Skeletal muscle tissue (tissue), 4 donors: Measurements from ENCODE around the gene TMEM45B. TPM values are rescaled to one million over a fixed set of nuclear protein-coding genes. Genes with fewer than 3 reads are reported as not detected.
"Not testable (repeated sequence)": the region's sequence is repeated elsewhere in the genome, so short reads cannot be mapped to it uniquely, and the experiment has no call there.

ENCODE experiments used
- H3K27ac ChIP-seq: one replicate; pipeline ENCODE4 v1.7.0; 2013; ENCODE audit warnings: mild to moderate bottlenecking, low read depth, low read length, inconsistent platforms
- H3K27me3 ChIP-seq, 3 donors: one replicate each; pipeline ENCODE4 v1.7.0; 2013; ENCODE audit warnings: low read length in 3 of 3; ENCODE audit not compliant: control insufficient read depth in 3 of 3, insufficient read depth in 3 of 3
- H3K36me3 ChIP-seq, 3 donors: one replicate each; pipeline ENCODE4 v1.7.0; 2013; ENCODE audit warnings: low read length in 3 of 3; ENCODE audit not compliant: control insufficient read depth in 3 of 3, insufficient read depth in 3 of 3
- H3K4me1 ChIP-seq, 3 donors: one replicate each; pipeline ENCODE4 v1.7.0; 2013; ENCODE audit warnings: low read length in 3 of 3, mild to moderate bottlenecking in 3 of 3; ENCODE audit not compliant: control insufficient read depth in 3 of 3, insufficient read depth in 3 of 3
- H3K4me3 ChIP-seq, 3 donors: one replicate each; pipeline ENCODE4 v1.7.0; 2013; ENCODE audit warnings: low read length in 3 of 3
- H3K9ac ChIP-seq, 3 donors: one replicate each; pipeline ENCODE4 v1.7.0; 2013; ENCODE audit warnings: low read length in 3 of 3, mild to moderate bottlenecking in 3 of 3, moderate library complexity in 2 of 3, low read depth in 1 of 3
- H3K9me3 ChIP-seq, 3 donors: one replicate each; pipeline ENCODE4 v1.7.0; 2013; ENCODE audit warnings: low read length in 3 of 3; ENCODE audit not compliant: control insufficient read depth in 3 of 3
- total RNA-seq: library from RNA; depleted of rRNA; stranded (reverse); fragments of >200 nt; gene quantifications from one replicate; pipeline ENCODE4 v1.2.3, GENCODE V29; 2014
- donor health status: Osteomylitis.

TMEM45B gene
- total RNA-seq, 1 donor from 2014 or later: not detected

GRCh38 chr11:129846508-129847335 lies 31.1 kb downstream of the TMEM45B start:
- Histone ChIP-seq H3K9ac (no peak overlapping the region), H3K27me3 (peaks cover 0 to 5% (median 0%) of the 10 kb centered on the region in 3 donors), H3K4me3 (no peak overlapping the region), H3K4me1 (no peaks in the 10 kb centered on the region), H3K9me3 (no peaks in the 10 kb centered on the region), H3K27ac (no peak overlapping the region), H3K36me3 (no peaks in the 10 kb centered on the region)

GRCh38 chr11:129847361-129847760 lies 31.7 kb downstream of the TMEM45B start:
- not testable (repeated sequence) for H3K4me1 ChIP-seq, H3K9ac ChIP-seq, H3K4me3 ChIP-seq, H3K9me3 ChIP-seq, H3K27ac ChIP-seq, H3K36me3 ChIP-seq, H3K27me3 ChIP-seq

GRCh38 chr11:129849447-129850130 lies 33.9 kb downstream of the TMEM45B start:
- peaks cover 0 to 2% (median 0%) of the 10 kb centered on the region in 3 donors for H3K27me3 ChIP-seq
- no peak overlapping the region for H3K9ac ChIP-seq
- H3K4me1 ChIP-seq: peaks cover 6 to 13% (median 7%) of the 10 kb centered on the region in 3 donors
- no peaks in the 10 kb centered on the region for H3K36me3 ChIP-seq
- no peak overlapping the region for H3K27ac ChIP-seq
- H3K4me3 ChIP-seq: no peak overlapping the region
- no peaks in the 10 kb centered on the region for H3K9me3 ChIP-seq

- Histone ChIP-seq H3K4me3 (no peak overlapping the region), H3K9me3 (no peaks in the 10 kb centered on the region)
These were observed 36.6 kb downstream of the TMEM45B start for GRCh38 chr11:129852125-129852740.

GRCh38 chr11:129853518-129854231 lies 38.0 kb downstream of the TMEM45B start:
- H3K27ac ChIP-seq: no peak overlapping the region
- H3K27me3 ChIP-seq: peaks cover 0 to 2% (median 0%) of the 10 kb centered on the region in 3 donors
- peaks cover 6 to 13% (median 7%) of the 10 kb centered on the region in 3 donors for H3K4me1 ChIP-seq
- no peak overlapping the region for H3K9ac ChIP-seq
- H3K9me3 ChIP-seq: no peaks in the 10 kb centered on the region
- H3K36me3 ChIP-seq: peaks cover 0 to 3% (median 0%) of the 10 kb centered on the region in 3 donors
- H3K4me3 ChIP-seq: no peak overlapping the region

More at GRCh38 chr11:129852125-129852740, 36.6 kb downstream of the TMEM45B start:
- H3K9ac ChIP-seq: no peak overlapping the region
- H3K27ac ChIP-seq: no peak overlapping the region
- H3K27me3 ChIP-seq: peaks cover 0 to 2% (median 0%) of the 10 kb centered on the region in 3 donors
- no peaks in the 10 kb centered on the region for H3K36me3 ChIP-seq
- peaks cover 6 to 13% (median 7%) of the 10 kb centered on the region in 3 donors for H3K4me1 ChIP-seq

- peaks cover 0 to 2% (median 0%) of the 10 kb centered on the region in 3 donors for H3K27me3 ChIP-seq
- no peak overlapping the region for H3K9ac ChIP-seq
- no peak overlapping the region for H3K4me3 ChIP-seq
- no peaks in the 10 kb centered on the region for H3K9me3 ChIP-seq
- H3K4me1 ChIP-seq: peaks cover 6 to 13% (median 7%) of the 10 kb centered on the region in 3 donors
- peaks cover 0 to 4% (median 0%) of the 10 kb centered on the region in 3 donors for H3K36me3 ChIP-seq
- H3K27ac ChIP-seq: no peak overlapping the region
These were observed 38.7 kb downstream of the TMEM45B start for GRCh38 chr11:129854232-129854805.

- H3K9me3 ChIP-seq: no peaks in the 10 kb centered on the region
- H3K4me3 ChIP-seq: no peak overlapping the region
- peaks cover 4 to 7% (median 5%) of the 10 kb centered on the region in 3 donors for H3K36me3 ChIP-seq
- H3K27ac ChIP-seq: no peak overlapping the region
- H3K9ac ChIP-seq: no peak overlapping the region
- no peaks in the 10 kb centered on the region for H3K27me3 ChIP-seq
- peaks cover 6 to 13% (median 7%) of the 10 kb centered on the region in 3 donors for H3K4me1 ChIP-seq
These were observed 39.4 kb downstream of the TMEM45B start for GRCh38 chr11:129855086-129855485.

- H3K36me3 ChIP-seq: peaks cover 7 to 13% (median 7%) of the 10 kb centered on the region in 3 donors
- no peaks in the 10 kb centered on the region for H3K9me3 ChIP-seq
- no peak overlapping the region for H3K9ac ChIP-seq
- peaks cover 6 to 13% (median 7%) of the 10 kb centered on the region in 3 donors for H3K4me1 ChIP-seq
- no peak overlapping the region for H3K4me3 ChIP-seq
- H3K27ac ChIP-seq: no peak overlapping the region
- H3K27me3 ChIP-seq: no peaks in the 10 kb centered on the region
These were observed 40.4 kb downstream of the TMEM45B start for GRCh38 chr11:129856036-129856435.
